B cell (primary cell): ENCODE results near the gene TWIST2. TPM values are rescaled to one million over a fixed set of nuclear protein-coding genes. Genes with fewer than 3 reads are reported as not detected.

Source experiments
- ATAC-seq: fragments of 200-7000 bp; cut with Tn5 transposase; one replicate; pipeline ENCODE4 v1.10.0; 2021; ENCODE audit warnings: low read depth, mild to moderate bottlenecking, moderate number of reproducible peaks, moderate library complexity
- CTCF ChIA-PET: fragments of 350-600 bp; sonication (Branson Sonifier 250); formaldehyde crosslinking; loops from one replicate; lab custom pipeline; 2021; ENCODE audit warnings: antibody characterized with exemption, inconsistent platforms; lab: Charles Lee
- POLR2A ChIA-PET: fragments of 350-600 bp; sonication (Branson Sonifier 250); formaldehyde crosslinking; loops from one replicate; lab custom pipeline; 2021; ENCODE audit warnings: antibody characterized with exemption; lab: Charles Lee
- DNase-seq: peaks from one replicate; pipeline ENCODE4 v3.0.0; 2013
- H2AFZ ChIP-seq: 2 replicates; pipeline ENCODE4 v1.6.1; 2012; ENCODE audit warnings: mild to moderate bottlenecking, low read depth, low read length; ENCODE audit not compliant: insufficient read depth, poor library complexity, severe bottlenecking
- H3K27ac ChIP-seq, 2 donors: 1 replicate in 1 of 2; 2 replicates in 1 of 2; pipeline ENCODE4 v1.5.1; 2012 to 2013; ENCODE audit warnings: low read length in 2 of 2, mild to moderate bottlenecking in 2 of 2, moderate library complexity in 1 of 2
- H3K27me3 ChIP-seq, 4 experiments: fragments of 200-600 bp in 1 of 4; sonication (generic) in 1 of 4; replicated peaks in 1 of 4; 1 replicate in 2 of 4; 2 replicates in 2 of 4; pipeline versions ENCODE4 v1.6.1 to v1.7.0; 2013 to 2016; ENCODE audit warnings: low read length in 3 of 4, mild to moderate bottlenecking in 2 of 4, mixed read lengths in 1 of 4, moderate library complexity in 1 of 4; ENCODE audit not compliant: insufficient read depth in 4 of 4, control insufficient read depth in 3 of 4; ENCODE audit errors: control extremely low read depth in 1 of 4
- H3K36me3 ChIP-seq, 2 experiments: replicated peaks in 1 of 2; 1 replicate in 1 of 2; 2 replicates in 1 of 2; pipeline versions ENCODE4 v1.6.1 to v1.7.1; 2013; ENCODE audit warnings: low read length in 1 of 2; ENCODE audit not compliant: insufficient read depth in 2 of 2, control insufficient read depth in 1 of 2; ENCODE audit errors: control extremely low read depth in 1 of 2, extremely low read depth in 1 of 2
- H3K4me1 ChIP-seq, 2 donors: fragments of 200-600 bp in 1 of 2; sonication (generic) in 1 of 2; 1 replicate in 1 of 2; 2 replicates in 1 of 2; pipeline versions ENCODE4 v1.5.1 to v1.6.1; 2013 to 2017; ENCODE audit warnings: low read length in 2 of 2; ENCODE audit not compliant: control insufficient read depth in 2 of 2, insufficient read depth in 2 of 2
- H3K4me2 ChIP-seq: replicated peaks from 2 replicates; pipeline ENCODE3; 2012; ENCODE audit warnings: mild to moderate bottlenecking, low read depth, low read length; ENCODE audit not compliant: poor library complexity, severe bottlenecking
- H3K4me3 ChIP-seq, 5 experiments: fragments of 200-600 bp in 1 of 5; sonication (generic) in 1 of 5; 1 replicate in 3 of 5; 2 replicates in 2 of 5; pipeline versions ENCODE4 v1.5.1 to v1.7.0; 2011 to 2016; ENCODE audit warnings: low read length in 4 of 5, mild to moderate bottlenecking in 4 of 5, low read depth in 2 of 5, control low read depth in 1 of 5, moderate library complexity in 1 of 5; ENCODE audit not compliant: insufficient read depth in 1 of 5; ENCODE audit errors: control extremely low read depth in 1 of 5, extremely low read depth in 1 of 5
- H3K79me2 ChIP-seq: fragments of 200-600 bp; sonication (generic); one replicate; pipeline ENCODE4 v1.6.0; 2016; ENCODE audit warnings: low read length; ENCODE audit not compliant: control insufficient read depth, insufficient read depth
- H3K9ac ChIP-seq: fragments of 200-600 bp; sonication (generic); 2 replicates; pipeline ENCODE4 v1.6.1; 2017; ENCODE audit warnings: mild to moderate bottlenecking, low read length, moderate library complexity
- H3K9me3 ChIP-seq, 3 donors: one replicate each; pipeline versions ENCODE4 v1.6.1 to v1.7.1; 2013; ENCODE audit warnings: low read length in 2 of 3; ENCODE audit not compliant: control insufficient read depth in 2 of 3, insufficient read depth in 1 of 3; ENCODE audit errors: control extremely low read depth in 1 of 3
- H4K20me1 ChIP-seq: 2 replicates; pipeline ENCODE4 v1.6.0; 2012; ENCODE audit warnings: mild to moderate bottlenecking, low read length; ENCODE audit not compliant: insufficient read depth, control insufficient read depth, poor library complexity, severe bottlenecking
- H3K27ac Mint-ChIP-seq: one replicate; pipeline ENCODE4 v1.8.0; 2021; ENCODE audit warnings: mixed read lengths
- H3K27me3 Mint-ChIP-seq: one replicate; pipeline ENCODE4 v1.8.0; 2021; ENCODE audit warnings: mixed read lengths
- H3K4me1 Mint-ChIP-seq: one replicate; pipeline ENCODE4 v1.8.0; 2021; ENCODE audit warnings: mixed read lengths
- H3K4me3 Mint-ChIP-seq: one replicate; pipeline ENCODE4 v1.8.0; 2021; ENCODE audit warnings: mixed read lengths
- H3K9me3 Mint-ChIP-seq: one replicate; pipeline ENCODE4 v1.8.0; 2022; ENCODE audit warnings: mixed read lengths; ENCODE audit not compliant: insufficient read depth
- CTCF ChIP-seq: fragments of 200-600 bp; IDR thresholded peaks from one replicate; pipeline ENCODE4 v1.8.0; 2022; ENCODE audit warnings: antibody characterized with exemption, mild to moderate bottlenecking
- EZH2 ChIP-seq: IDR thresholded peaks from 2 replicates; pipeline ENCODE4 v1.6.1; 2012; ENCODE audit warnings: borderline replicate concordance, low read depth, mild to moderate bottlenecking, moderate library complexity, low read length; ENCODE audit not compliant: insufficient read depth, poor library complexity, severe bottlenecking
- WGBS: methylation state at CpG from one replicate; pipeline ENCODE4 v1.1.5; 2013; ENCODE audit warnings: missing lambda C conversion rate; ENCODE audit not compliant: insufficient coverage; 5-methylcytosine and 5-hydroxymethylcytosine counted together
- intact Hi-C: fragments of 100-400 bp; cut with micrococcal nuclease; formaldehyde crosslinking; loops from one replicate; pipeline ENCODE4 v1.10.0; 2022
- polyA plus RNA-seq: library from polyadenylated mRNA; depleted of rRNA; stranded (reverse); fragments of >200 nt; gene quantifications from 2 replicates; pipeline ENCODE4 v1.2.3, GENCODE V29; 2012
- total RNA-seq, 2 donors: library from RNA; stranded (reverse); fragments of 120-200 nt in 1 of 2; gene quantifications; 1 replicate in 1 of 2; 2 replicates in 1 of 2; pipeline versions ENCODE4 v1.2.3 to v1.2.4, GENCODE V29; 2013 to 2022

The TWIST2 gene
- total and polyA plus RNA-seq, 2 donors (not counting 1 experiment from before 2014, with no cell fraction given) = 0.07 TPM; not detected in 1

DNA sequence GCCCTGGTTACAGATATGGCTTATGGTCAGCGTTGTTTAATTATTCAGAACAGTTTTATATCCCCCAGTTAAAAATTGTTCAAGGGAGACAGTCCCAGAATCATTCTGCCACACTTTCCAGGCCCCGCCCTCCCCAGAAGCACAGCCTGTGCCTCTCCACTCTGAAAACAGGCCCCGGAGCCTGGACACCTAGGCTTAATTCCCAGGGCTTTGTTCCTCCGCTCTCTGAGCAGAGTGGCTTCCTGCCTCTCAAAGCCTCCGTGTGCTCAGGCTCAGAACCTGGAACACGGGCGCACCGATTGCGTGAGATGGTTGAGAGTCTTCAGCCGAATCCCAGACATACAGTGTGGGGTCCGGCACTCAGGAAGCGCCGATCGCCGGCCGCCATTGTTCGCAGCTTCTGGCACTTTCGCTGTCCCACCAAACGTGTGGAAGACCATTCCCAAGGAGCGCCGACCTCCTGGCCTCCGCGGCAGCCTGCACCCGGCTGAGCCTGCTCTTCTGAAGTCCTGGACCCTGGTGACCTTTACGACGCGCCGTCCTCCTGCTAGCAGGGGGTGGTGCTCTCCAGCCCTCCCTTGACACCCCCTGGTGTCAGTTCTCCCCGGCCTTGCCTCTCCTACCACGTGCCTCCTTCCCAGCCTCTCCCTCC lies 45.6 kb downstream of the TWIST2 start:
- no peak for TF ChIP-seq EZH2
- TF ChIP-seq CTCF = no peak
- WGBS = 88% methylated on average over 29 of the region's 30 CpGs
- H3K4me1 Mint-ChIP-seq = no peaks in the 10 kb centered on the region
- intact Hi-C loops = no loop called here
- Histone ChIP-seq H3K4me3 (no peak overlapping the region), H3K4me2 (no peak overlapping the region), H3K36me3 (no peaks in the 10 kb centered on the region), H2AFZ (no peak overlapping the region), H3K27ac (no peak overlapping the region), H3K9ac (no peak overlapping the region), H3K9me3 (peaks cover 0 to 5% (median 0%) of the 10 kb centered on the region in 3 donors), H3K79me2 (no peaks in the 10 kb centered on the region), H4K20me1 (no peaks in the 10 kb centered on the region), H3K27me3 (no peaks in the 10 kb centered on the region), H3K4me1 (no peaks in the 10 kb centered on the region)
- peaks cover 3% of the 10 kb centered on the region for H3K27me3 Mint-ChIP-seq
- ChIA-PET POLR2A (no interaction called here), CTCF (no interaction called here)
- DNase-seq (no peak), ATAC-seq (no peak)
- no peak overlapping the region for H3K4me3 Mint-ChIP-seq
- H3K27ac Mint-ChIP-seq = no peak overlapping the region
- no peaks in the 10 kb centered on the region for H3K9me3 Mint-ChIP-seq

GRCh38 chr2:238894226-238894949 lies 46.5 kb downstream of the TWIST2 start:
- WGBS = 82% methylated on average over 9 of the region's 13 CpGs
- Mint-ChIP-seq H3K4me1 (no peaks in the 10 kb centered on the region), H3K4me3 (no peak overlapping the region), H3K27me3 (peaks cover 3% of the 10 kb centered on the region), H3K9me3 (no peaks in the 10 kb centered on the region), H3K27ac (no peak overlapping the region)
- Histone ChIP-seq H3K36me3 (no peaks in the 10 kb centered on the region), H3K9me3 (peaks cover 0 to 5% (median 0%) of the 10 kb centered on the region in 3 donors), H2AFZ (no peak overlapping the region), H3K4me2 (no peak overlapping the region), H3K9ac (no peak overlapping the region), H3K27me3 (no peaks in the 10 kb centered on the region), H3K27ac (no peak overlapping the region), H3K79me2 (no peaks in the 10 kb centered on the region), H3K4me3 (no peak overlapping the region), H3K4me1 (no peaks in the 10 kb centered on the region), H4K20me1 (no peaks in the 10 kb centered on the region)
- ATAC-seq (no peak), DNase-seq (no peak)
- no peak for TF ChIP-seq EZH2
- TF ChIP-seq CTCF = no peak
- CTCF ChIA-PET = no interaction called here
- POLR2A ChIA-PET = no interaction called here
- intact Hi-C loops = no loop called here
